B cell (primary cell): ENCODE data around the gene GLI3. TPM values are rescaled to one million over a fixed set of nuclear protein-coding genes. Genes with fewer than 3 reads are reported as not detected.

ENCODE experiments used
- ATAC-seq: fragments of 200-7000 bp; cut with Tn5 transposase; one replicate; pipeline ENCODE4 v1.10.0; 2021; ENCODE audit warnings: low read depth, mild to moderate bottlenecking, moderate number of reproducible peaks, moderate library complexity
- CTCF ChIA-PET: fragments of 350-600 bp; sonication (Branson Sonifier 250); formaldehyde crosslinking; loops from one replicate; lab custom pipeline; 2021; ENCODE audit warnings: antibody characterized with exemption, inconsistent platforms; lab: Charles Lee
- POLR2A ChIA-PET: fragments of 350-600 bp; sonication (Branson Sonifier 250); formaldehyde crosslinking; loops from one replicate; lab custom pipeline; 2021; ENCODE audit warnings: antibody characterized with exemption; lab: Charles Lee
- DNase-seq: peaks from one replicate; pipeline ENCODE4 v3.0.0; 2013
- H2AFZ ChIP-seq: 2 replicates; pipeline ENCODE4 v1.6.1; 2012; ENCODE audit warnings: mild to moderate bottlenecking, low read depth, low read length; ENCODE audit not compliant: insufficient read depth, poor library complexity, severe bottlenecking
- H3K27ac ChIP-seq, 2 donors: 1 replicate in 1 of 2; 2 replicates in 1 of 2; pipeline ENCODE4 v1.5.1; 2012 to 2013; ENCODE audit warnings: low read length in 2 of 2, mild to moderate bottlenecking in 2 of 2, moderate library complexity in 1 of 2
- H3K27me3 ChIP-seq, 4 experiments: fragments of 200-600 bp in 1 of 4; sonication (generic) in 1 of 4; replicated peaks in 1 of 4; 1 replicate in 2 of 4; 2 replicates in 2 of 4; pipeline versions ENCODE4 v1.6.1 to v1.7.0; 2013 to 2016; ENCODE audit warnings: low read length in 3 of 4, mild to moderate bottlenecking in 2 of 4, mixed read lengths in 1 of 4, moderate library complexity in 1 of 4; ENCODE audit not compliant: insufficient read depth in 4 of 4, control insufficient read depth in 3 of 4; ENCODE audit errors: control extremely low read depth in 1 of 4
- H3K36me3 ChIP-seq, 2 experiments: replicated peaks in 1 of 2; 1 replicate in 1 of 2; 2 replicates in 1 of 2; pipeline versions ENCODE4 v1.6.1 to v1.7.1; 2013; ENCODE audit warnings: low read length in 1 of 2; ENCODE audit not compliant: insufficient read depth in 2 of 2, control insufficient read depth in 1 of 2; ENCODE audit errors: control extremely low read depth in 1 of 2, extremely low read depth in 1 of 2
- H3K4me1 ChIP-seq, 2 donors: fragments of 200-600 bp in 1 of 2; sonication (generic) in 1 of 2; 1 replicate in 1 of 2; 2 replicates in 1 of 2; pipeline versions ENCODE4 v1.5.1 to v1.6.1; 2013 to 2017; ENCODE audit warnings: low read length in 2 of 2; ENCODE audit not compliant: control insufficient read depth in 2 of 2, insufficient read depth in 2 of 2
- H3K4me2 ChIP-seq: replicated peaks from 2 replicates; pipeline ENCODE3; 2012; ENCODE audit warnings: mild to moderate bottlenecking, low read depth, low read length; ENCODE audit not compliant: poor library complexity, severe bottlenecking
- H3K4me3 ChIP-seq, 5 experiments: fragments of 200-600 bp in 1 of 5; sonication (generic) in 1 of 5; 1 replicate in 3 of 5; 2 replicates in 2 of 5; pipeline versions ENCODE4 v1.5.1 to v1.7.0; 2011 to 2016; ENCODE audit warnings: low read length in 4 of 5, mild to moderate bottlenecking in 4 of 5, low read depth in 2 of 5, control low read depth in 1 of 5, moderate library complexity in 1 of 5; ENCODE audit not compliant: insufficient read depth in 1 of 5; ENCODE audit errors: control extremely low read depth in 1 of 5, extremely low read depth in 1 of 5
- H3K79me2 ChIP-seq: fragments of 200-600 bp; sonication (generic); one replicate; pipeline ENCODE4 v1.6.0; 2016; ENCODE audit warnings: low read length; ENCODE audit not compliant: control insufficient read depth, insufficient read depth
- H3K9ac ChIP-seq: fragments of 200-600 bp; sonication (generic); 2 replicates; pipeline ENCODE4 v1.6.1; 2017; ENCODE audit warnings: mild to moderate bottlenecking, low read length, moderate library complexity
- H3K9me3 ChIP-seq, 3 donors: one replicate each; pipeline versions ENCODE4 v1.6.1 to v1.7.1; 2013; ENCODE audit warnings: low read length in 2 of 3; ENCODE audit not compliant: control insufficient read depth in 2 of 3, insufficient read depth in 1 of 3; ENCODE audit errors: control extremely low read depth in 1 of 3
- H4K20me1 ChIP-seq: 2 replicates; pipeline ENCODE4 v1.6.0; 2012; ENCODE audit warnings: mild to moderate bottlenecking, low read length; ENCODE audit not compliant: insufficient read depth, control insufficient read depth, poor library complexity, severe bottlenecking
- H3K27ac Mint-ChIP-seq: one replicate; pipeline ENCODE4 v1.8.0; 2021; ENCODE audit warnings: mixed read lengths
- H3K27me3 Mint-ChIP-seq: one replicate; pipeline ENCODE4 v1.8.0; 2021; ENCODE audit warnings: mixed read lengths
- H3K4me1 Mint-ChIP-seq: one replicate; pipeline ENCODE4 v1.8.0; 2021; ENCODE audit warnings: mixed read lengths
- H3K4me3 Mint-ChIP-seq: one replicate; pipeline ENCODE4 v1.8.0; 2021; ENCODE audit warnings: mixed read lengths
- H3K9me3 Mint-ChIP-seq: one replicate; pipeline ENCODE4 v1.8.0; 2022; ENCODE audit warnings: mixed read lengths; ENCODE audit not compliant: insufficient read depth
- EZH2 ChIP-seq: IDR thresholded peaks from 2 replicates; pipeline ENCODE4 v1.6.1; 2012; ENCODE audit warnings: borderline replicate concordance, low read depth, mild to moderate bottlenecking, moderate library complexity, low read length; ENCODE audit not compliant: insufficient read depth, poor library complexity, severe bottlenecking
- WGBS: methylation state at CpG from one replicate; pipeline ENCODE4 v1.1.5; 2013; ENCODE audit warnings: missing lambda C conversion rate; ENCODE audit not compliant: insufficient coverage; 5-methylcytosine and 5-hydroxymethylcytosine counted together
- intact Hi-C: fragments of 100-400 bp; cut with micrococcal nuclease; formaldehyde crosslinking; loops from one replicate; pipeline ENCODE4 v1.10.0; 2022
- polyA plus RNA-seq: library from polyadenylated mRNA; depleted of rRNA; stranded (reverse); fragments of >200 nt; gene quantifications from 2 replicates; pipeline ENCODE4 v1.2.3, GENCODE V29; 2012
- small RNA-seq: library from RNA; depleted of rRNA; stranded (forward); fragments of <200 nt; gene quantifications from one replicate; pipeline ENCODE3, GENCODE V24; 2012; ENCODE audit warnings: low replicate concordance, low read depth; ENCODE audit not compliant: insufficient read length
- total RNA-seq, 2 donors: library from RNA; stranded (reverse); fragments of 120-200 nt in 1 of 2; gene quantifications; 1 replicate in 1 of 2; 2 replicates in 1 of 2; pipeline versions ENCODE4 v1.2.3 to v1.2.4, GENCODE V29; 2013 to 2022
- TF ChIP-seq, protein P1 (sequence below): fragments of 200-600 bp; IDR thresholded peaks from one replicate; pipeline ENCODE4 v1.8.0; 2022; ENCODE audit warnings: antibody characterized with exemption, mild to moderate bottlenecking

Gene GLI3
- total and polyA plus RNA-seq, 2 donors (not counting 1 experiment from before 2014, with no cell fraction given): not detected

DNA sequence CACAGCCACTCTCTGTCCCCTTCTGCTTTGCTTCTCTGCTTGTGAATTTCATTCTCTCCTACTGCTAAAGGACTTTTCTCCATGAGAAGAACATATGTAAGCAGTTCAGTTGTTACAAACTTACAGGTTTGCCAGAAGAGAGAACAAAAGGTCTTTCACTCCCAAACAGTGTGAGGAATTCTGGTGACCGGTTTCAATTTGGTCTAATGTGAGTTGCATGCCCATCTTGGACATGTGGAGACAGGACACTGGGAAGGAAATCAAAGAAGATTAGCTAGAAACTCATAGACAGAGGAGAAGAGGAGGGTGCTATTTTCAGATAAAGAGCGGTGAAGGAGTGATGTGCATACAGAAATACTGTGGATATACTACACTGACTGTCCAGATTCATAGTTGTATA, 324.6 kb downstream of the GLI3 start:
- intact Hi-C loops: no loop called here
- Histone ChIP-seq H3K9me3 (no peaks in the 10 kb centered on the region), H3K4me1 (peaks cover 6 to 7% of the 10 kb centered on the region in 2 donors), H3K27ac (no peak overlapping the region), H4K20me1 (no peaks in the 10 kb centered on the region), H3K79me2 (no peaks in the 10 kb centered on the region), H3K9ac (no peak overlapping the region), H3K36me3 (no peaks in the 10 kb centered on the region), H3K27me3 (no peaks in the 10 kb centered on the region), H2AFZ (no peak overlapping the region), H3K4me3 (no peak overlapping the region), H3K4me2 (no peak overlapping the region)
- Mint-ChIP-seq H3K4me1 (peaks cover 9% of the 10 kb centered on the region), H3K27me3 (no peaks in the 10 kb centered on the region), H3K27ac (no peak overlapping the region), H3K4me3 (no peak overlapping the region), H3K9me3 (no peaks in the 10 kb centered on the region)
- POLR2A ChIA-PET: no interaction called here
- DNase-seq: no peak
- ATAC-seq: no peak
- CTCF ChIA-PET: no interaction called here
- TF ChIP-seq, protein P1, sequence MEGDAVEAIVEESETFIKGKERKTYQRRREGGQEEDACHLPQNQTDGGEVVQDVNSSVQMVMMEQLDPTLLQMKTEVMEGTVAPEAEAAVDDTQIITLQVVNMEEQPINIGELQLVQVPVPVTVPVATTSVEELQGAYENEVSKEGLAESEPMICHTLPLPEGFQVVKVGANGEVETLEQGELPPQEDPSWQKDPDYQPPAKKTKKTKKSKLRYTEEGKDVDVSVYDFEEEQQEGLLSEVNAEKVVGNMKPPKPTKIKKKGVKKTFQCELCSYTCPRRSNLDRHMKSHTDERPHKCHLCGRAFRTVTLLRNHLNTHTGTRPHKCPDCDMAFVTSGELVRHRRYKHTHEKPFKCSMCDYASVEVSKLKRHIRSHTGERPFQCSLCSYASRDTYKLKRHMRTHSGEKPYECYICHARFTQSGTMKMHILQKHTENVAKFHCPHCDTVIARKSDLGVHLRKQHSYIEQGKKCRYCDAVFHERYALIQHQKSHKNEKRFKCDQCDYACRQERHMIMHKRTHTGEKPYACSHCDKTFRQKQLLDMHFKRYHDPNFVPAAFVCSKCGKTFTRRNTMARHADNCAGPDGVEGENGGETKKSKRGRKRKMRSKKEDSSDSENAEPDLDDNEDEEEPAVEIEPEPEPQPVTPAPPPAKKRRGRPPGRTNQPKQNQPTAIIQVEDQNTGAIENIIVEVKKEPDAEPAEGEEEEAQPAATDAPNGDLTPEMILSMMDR: no peak
- TF ChIP-seq EZH2: no peak
- WGBS: 100% methylated on average over 1 of the region's 2 CpGs

DNA sequence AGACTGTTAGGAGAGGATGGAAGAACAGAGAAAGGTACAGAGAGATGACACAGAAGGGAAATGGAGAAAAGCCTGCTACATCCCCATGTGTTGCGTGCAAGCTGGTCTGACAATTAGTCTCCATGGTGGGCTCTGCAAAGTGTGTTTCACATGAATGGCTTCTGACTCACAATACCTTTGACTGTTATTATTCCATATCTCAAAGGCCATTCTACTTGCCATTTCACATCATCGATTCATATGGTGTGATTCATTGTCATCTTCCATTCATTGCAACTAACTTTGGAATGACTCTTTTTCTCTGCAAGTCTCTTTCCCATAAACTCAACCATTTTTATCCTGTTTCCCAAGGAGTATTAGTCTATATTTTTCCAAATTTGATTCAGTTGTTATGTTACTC, 325.2 kb downstream of the GLI3 start:
- Mint-ChIP-seq H3K27ac (no peak overlapping the region), H3K4me3 (no peak overlapping the region), H3K9me3 (no peaks in the 10 kb centered on the region), H3K27me3 (no peaks in the 10 kb centered on the region), H3K4me1 (peaks cover 12% of the 10 kb centered on the region)
- TF ChIP-seq EZH2: no peak
- TF ChIP-seq, protein P1: no peak
- 92% methylated on average over 2 of the region's 2 CpGs for WGBS
- H3K9me3 ChIP-seq: no peaks in the 10 kb centered on the region
- H3K79me2 ChIP-seq: no peaks in the 10 kb centered on the region
- H3K4me2 ChIP-seq: no peak overlapping the region
- H3K27ac ChIP-seq: no peak overlapping the region
- CTCF ChIA-PET: no interaction called here
- H3K4me1 ChIP-seq: peaks cover 9% of the 10 kb centered on the region in 2 donors
- H4K20me1 ChIP-seq: no peaks in the 10 kb centered on the region
- POLR2A ChIA-PET: no interaction called here
- no peaks in the 10 kb centered on the region for H3K27me3 ChIP-seq
- DNase-seq (no peak), ATAC-seq (no peak)
- no peak overlapping the region for H2AFZ ChIP-seq
- intact Hi-C loops: no loop called here
- no peak overlapping the region for H3K9ac ChIP-seq
- no peak overlapping the region for H3K4me3 ChIP-seq
- no peaks in the 10 kb centered on the region for H3K36me3 ChIP-seq

Small RNAs within 50 kb of the gene (small RNA-seq; reads per million reads assigned to genes)
- gene HMGN2P30: not detected
